HG03097 (cell line): Measurements from ENCODE around the gene DAB1.

Experiments
- ATAC-seq: cut with Tn5 transposase; IDR thresholded peaks from one replicate; pipeline ENCODE4 v1.9.1; 2021; ENCODE audit not compliant: unreplicated experiment, low FRiP score

Gene DAB1

DNA sequence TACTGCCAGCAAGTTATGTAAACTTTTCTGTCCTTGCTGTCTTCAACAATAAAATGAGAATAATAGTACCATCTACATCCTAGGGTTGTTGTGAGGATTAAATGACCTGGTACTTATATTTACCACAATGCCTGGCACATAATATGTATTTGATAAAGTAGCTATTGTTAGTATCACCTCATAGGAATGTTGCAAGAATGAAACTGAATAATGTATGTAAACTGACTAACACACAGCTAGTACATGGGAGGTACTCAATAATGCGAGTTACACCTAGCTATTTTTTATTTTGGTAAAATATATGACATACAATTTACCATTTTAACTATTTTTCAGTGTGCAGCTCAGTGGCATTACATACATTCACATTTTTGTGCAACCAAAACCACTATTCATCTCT lies 289.1 kb downstream of the DAB1 start:
- no peak for ATAC-seq

DNA sequence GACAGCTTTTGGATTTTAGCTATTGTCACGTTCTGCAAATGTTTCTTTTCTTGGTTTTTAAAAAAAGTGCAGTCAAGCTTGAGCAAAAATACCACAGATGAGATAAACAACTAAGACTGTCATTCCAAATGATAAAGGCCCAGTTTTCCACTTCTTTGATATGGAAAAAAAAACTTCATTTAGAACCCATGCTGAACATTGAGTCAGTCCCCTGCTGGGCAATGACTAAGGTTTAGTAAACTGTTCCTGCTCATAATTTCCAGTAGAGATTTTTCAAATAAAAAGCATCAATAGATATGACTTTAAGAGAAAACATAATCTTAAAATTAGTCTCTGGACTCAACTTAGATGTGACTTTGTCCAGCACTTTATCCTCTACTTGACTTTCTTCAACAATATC lies 290.2 kb downstream of the DAB1 start:
- ATAC-seq: no peak

DNA sequence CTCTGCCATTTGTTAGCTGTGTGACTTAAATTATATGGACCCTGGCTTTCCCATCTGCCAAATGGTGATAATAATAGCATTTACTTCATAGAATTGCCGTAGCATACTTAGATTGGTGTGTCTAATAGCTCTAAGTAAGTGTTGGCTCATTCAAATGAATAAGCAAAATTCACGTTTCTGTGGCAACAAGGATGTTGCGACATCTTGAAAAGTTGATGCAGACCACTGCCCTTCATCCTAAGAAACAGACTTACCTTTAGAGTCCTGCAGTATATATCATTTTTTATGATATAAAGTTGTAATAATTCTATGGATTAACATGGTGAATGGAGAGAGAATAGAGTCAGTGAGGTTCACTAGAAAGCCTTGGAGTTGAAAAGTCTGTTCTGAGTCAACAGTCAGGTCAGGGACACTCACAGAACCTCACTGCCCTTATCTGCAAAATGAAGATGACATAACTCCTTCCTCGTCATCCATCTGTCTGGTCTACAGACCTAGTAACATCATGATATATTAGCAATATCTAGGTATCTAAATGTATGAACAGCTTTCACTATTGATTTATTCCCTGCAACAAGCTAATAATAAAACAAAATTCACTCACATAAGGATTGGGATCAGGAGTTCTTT lies 290.8 kb downstream of the DAB1 start:
- ATAC-seq: no peak

DNA sequence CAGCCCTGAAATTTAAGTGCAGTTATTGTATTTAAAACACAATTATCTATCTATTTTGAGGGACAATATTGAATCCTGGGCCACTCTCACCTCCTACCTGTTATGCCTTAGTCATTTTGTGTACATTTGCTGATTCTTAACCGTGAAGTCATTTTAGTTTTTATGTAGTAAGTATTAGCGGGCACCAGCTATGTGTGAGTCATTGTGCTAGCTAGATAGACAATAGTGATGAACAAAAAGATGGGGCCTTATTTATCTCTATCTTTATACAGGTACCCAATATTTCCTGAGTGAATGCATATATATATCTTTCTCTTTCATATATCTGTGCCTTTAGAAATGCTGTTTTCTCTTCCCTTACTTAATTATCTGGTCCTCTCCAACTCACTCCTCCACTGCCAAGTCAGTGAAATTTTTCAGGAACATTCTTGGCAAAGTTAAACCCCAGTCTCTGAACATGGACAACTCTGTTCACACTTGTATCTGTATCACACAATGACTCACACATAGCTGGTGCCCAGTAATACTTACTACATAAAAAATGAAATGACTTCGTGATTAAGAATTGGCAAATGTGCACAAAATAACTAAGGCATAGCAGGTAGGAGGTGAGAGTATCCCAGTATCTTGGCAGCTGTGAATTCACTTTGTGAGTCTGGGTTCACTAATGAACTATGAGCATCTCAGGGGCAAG lies 292.0 kb downstream of the DAB1 start:
- no peak for ATAC-seq

DNA sequence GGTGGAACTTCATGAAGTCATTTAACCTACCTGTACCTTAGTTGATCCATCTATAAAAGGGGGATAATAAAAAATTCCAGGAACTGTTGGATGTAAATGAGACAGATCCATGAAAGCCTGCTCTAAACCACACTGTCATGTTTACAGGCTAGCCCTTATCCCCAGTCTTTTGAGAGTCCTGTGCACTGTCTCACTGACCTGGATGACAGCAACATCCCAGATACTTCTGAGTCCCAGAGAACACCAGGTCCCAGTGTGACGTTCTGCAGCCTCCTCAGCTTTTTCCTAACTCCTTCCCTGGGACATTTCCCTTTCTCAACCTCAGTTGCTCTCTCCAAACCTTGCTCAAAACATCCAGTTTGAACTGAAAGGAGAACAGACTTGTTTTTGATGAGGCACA lies 292.6 kb downstream of the DAB1 start:
- ATAC-seq: no peak

DNA sequence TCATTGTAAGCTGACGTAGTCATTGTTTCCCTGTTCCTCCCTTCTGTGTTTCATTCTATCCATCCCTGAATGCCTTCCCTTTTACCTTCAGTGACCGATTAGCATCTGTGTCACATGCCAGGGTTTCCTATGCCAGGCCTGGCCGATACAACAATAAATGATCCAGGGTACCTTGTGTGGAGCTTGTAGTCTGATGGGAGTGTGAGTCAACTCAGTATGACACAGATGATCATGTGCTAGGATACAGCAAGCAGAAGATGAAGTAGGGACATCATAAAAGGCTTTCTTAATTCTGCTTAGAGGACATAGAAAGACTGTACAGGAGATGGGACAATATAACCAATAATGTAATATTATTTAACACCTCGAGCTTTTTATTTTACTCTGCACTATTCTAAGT lies 294.0 kb downstream of the DAB1 start:
- ATAC-seq: no peak

DNA sequence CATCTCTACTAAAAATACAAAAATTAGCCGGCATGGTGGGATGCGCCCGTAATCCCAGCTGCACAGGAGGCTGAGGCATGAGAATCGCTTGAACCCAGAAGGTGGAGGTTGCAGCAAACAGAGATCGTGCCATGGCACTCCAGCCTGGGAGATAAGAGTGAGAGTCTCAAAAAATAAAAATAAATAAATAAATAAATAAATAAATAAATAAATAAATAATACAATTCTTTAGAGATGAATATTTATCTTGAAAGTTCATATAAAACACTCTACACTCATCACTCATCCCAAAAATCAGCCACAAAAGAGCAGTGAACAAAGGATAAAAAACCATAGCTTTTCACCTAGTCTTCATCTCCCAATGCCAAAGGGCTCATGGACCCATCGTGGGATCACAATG lies 295.9 kb downstream of the DAB1 start:
- ATAC-seq: no peak

DNA sequence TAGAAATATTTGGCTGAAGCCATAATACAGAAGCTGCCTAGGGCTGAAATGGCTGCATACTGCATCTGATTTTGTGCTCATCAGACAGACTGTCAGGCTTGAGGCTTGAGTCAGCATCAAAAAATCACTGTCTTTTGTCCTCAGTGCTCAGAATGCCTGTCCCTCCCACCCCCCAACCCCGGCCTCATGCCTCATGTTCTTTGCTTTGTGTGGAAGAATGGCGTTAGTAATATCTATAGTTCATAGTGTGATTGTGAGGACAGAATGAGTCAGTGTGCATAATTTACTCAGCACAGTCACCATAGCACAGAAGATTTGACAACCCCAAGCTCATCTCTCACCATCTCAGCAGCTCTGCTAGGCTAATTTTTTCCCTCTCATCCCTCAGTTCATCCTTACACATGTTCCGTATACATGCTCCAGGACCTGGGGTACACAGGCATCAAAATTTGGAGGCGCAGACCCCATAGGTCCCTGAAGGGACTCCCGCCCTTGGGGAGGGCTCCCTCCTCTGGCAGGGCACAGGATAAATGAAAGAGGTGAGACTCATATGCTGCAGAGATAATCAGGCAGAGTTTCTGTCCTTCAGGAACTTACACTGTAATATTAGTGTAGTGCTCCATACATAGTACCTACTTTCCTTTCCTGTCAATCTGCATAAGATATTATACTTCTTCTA lies 299.0 kb downstream of the DAB1 start:
- ATAC-seq: no peak

DNA sequence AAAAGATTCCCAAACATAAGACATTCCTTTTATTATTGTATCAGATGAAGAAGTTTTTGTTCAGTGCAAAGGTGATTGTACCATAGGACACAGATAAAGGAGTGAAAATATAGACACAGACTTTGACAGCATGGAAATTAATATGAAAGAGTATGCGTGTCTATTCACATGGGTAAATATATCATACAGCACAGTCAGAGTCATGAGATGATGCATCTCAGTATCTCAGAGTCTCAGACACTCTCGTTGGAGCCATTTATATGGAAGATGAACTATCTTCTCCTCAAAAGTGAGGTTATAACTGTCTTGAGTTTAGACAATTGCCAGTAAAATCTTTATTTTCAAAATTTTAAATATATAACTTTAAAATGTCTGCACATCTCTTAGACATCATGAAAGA lies 299.7 kb downstream of the DAB1 start:
- ATAC-seq: no peak

DNA sequence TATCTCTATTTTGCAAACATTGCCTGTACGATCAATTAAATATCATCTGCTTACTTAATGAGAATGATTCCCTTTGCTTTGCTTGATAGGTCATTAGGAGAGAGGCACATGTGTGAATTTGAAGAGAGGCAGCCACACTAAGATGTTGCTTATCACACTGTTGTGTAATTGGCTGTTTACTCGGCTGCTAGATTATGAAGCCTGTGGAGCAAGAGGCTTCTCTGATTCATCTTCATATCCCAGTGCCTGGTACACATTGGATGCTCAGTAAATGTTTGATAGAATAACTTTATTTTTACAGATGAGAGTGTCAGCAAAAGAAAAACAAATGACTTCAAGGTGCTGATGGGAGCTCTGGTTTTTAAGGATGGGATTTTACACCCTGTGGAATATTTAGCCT lies 301.8 kb downstream of the DAB1 start:
- ATAC-seq: no peak

DNA sequence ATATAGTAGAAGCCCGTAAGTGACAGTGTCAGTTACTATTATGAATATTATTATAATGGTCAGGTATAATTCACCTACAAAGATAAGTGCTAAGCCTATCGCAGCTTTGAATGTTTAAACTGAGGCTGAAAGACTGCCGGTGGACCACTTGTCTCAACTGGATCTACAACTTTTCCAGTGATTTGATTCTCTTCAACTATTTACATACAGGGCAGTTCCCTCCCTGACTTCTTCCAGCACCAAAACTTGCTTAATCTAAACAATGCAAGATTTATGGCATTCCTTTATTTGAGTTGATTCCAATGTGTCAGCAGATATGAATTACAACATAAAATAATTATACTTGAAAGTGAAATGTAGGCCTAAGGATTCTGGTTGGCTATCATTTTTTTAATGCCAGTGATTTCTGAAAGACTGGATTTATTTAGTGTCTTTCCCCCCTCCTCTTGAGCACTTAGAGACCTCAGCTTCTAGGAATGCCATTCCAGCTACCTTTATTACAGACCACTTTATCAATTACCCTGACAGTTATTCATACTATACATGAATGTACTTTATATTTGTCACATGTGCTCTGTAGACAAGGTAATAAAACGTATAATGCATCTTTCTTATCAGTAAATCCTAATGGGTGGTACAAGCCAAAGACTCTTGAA lies 304.8 kb downstream of the DAB1 start:
- ATAC-seq: no peak

DNA sequence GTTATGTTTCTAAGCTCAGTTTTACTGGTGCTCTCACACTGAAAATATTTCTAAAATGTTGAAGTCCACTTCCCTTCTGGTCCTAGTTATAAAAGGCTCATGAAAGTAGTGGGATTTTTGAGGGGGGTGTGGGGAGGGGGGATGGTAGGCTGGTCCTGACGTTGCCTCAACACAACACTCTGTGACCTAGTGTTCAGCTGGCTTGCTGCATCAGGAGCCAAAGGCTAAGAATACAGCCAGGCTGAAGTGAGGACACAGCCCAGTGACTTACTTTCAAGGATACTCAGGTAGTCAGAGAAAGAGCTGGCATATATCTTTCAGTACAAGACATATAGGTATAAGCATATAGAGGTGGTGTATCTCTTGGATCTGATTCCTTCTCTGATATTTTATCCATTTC lies 306.1 kb downstream of the DAB1 start:
- ATAC-seq: no peak

DNA sequence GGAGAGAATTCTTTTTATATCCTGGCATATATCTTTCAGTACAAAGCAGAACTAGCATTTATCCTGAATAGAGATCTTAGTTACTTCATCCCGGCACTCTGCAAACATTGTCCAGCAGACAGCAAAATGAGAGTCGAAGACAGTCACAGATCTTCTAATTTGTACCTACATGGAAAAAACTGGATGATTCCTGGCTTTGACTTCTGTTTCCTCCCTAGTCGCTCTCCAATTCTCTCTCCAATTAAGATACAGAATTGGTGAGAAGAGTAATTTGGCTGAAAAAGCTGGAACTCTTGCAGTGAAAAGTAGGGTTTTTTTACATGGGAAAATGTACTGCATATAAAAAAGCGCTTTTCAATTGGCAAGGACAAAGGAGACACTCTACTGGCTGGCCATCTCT lies 307.0 kb downstream of the DAB1 start:
- no peak for ATAC-seq

DNA sequence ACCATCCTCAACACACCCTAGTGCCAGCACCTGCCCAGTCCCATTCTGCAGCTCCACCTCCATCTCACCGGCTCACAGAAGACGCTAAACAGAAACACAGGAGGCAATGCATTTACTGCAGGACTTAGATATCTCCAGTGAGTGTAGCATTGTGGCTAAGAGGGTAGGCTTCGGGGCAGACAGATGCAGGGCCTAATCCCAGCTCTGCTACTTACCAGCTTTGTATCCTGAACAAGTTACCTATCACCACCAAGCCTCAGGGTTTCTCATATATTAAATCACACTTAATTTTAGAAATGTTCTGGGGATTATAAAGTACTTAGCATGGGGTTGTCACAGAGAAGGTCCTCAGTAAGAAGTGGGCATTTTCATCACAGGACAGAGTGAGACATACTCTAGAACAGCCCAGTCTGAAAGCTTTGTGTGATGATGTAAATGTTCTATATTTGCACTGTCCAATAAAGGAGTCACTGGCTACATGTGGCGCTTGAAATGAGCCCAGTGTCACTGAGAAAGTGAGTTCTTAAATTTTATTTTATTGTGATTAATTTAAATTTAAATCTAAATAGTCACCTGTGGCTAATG lies 308.7 kb downstream of the DAB1 start:
- ATAC-seq: no peak

DNA sequence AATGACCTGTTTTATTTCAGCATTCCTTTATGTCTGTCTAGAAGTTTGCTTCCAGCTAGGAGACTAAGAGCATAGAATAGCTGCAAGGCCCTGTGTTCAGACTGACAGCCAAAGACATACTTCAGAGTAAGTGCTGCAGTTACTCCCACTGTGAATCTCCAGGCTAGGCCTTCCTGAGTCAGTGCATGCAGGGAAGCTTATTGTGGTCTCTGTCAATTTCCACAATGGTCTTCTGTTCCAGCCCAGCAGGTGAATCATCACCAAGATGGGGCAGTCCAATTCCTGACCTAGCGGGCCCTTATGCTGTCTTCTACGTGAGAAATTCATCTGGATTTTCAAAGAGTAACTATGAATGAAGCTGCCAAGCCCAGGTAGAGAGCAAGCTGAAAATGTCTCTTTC lies 311.7 kb downstream of the DAB1 start:
- no peak for ATAC-seq

DNA sequence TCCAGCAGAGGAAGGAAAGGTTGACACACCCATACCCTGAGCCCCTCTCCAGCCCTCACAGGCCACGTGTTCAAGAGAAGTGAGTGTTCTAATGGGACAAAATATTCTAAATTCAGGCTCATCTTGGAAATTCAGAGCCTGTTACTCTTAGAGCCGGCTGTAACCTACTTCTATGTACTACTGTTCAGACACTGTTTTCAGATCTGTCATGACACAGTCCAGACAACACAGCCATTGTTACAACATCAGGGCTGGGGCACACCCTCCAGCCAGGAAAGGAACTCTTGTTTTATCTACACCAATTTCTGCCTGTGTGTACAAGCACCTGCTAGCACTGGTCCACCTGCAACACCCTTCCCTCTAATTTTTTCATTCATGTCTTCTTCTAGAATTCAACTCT lies 312.7 kb downstream of the DAB1 start:
- ATAC-seq: no peak

DNA sequence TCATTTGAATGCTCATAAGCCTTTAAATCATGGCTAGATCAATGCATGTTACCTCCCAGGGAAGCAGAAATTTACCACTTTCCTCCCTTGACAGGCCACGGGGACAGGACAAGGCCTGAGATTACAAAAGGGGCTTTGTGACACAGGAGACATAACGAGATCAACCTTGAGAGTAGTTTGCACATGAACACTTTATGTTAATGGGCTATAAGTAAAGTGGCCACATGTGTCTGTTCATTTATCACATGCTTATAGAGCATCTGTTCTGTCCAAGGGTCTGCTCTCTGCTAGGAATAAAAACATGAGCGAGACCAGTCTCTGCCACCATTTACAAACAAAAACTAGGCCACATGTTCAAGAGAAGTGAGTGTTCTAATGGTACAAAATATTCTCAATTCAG lies 314.0 kb downstream of the DAB1 start:
- no peak for ATAC-seq

DNA sequence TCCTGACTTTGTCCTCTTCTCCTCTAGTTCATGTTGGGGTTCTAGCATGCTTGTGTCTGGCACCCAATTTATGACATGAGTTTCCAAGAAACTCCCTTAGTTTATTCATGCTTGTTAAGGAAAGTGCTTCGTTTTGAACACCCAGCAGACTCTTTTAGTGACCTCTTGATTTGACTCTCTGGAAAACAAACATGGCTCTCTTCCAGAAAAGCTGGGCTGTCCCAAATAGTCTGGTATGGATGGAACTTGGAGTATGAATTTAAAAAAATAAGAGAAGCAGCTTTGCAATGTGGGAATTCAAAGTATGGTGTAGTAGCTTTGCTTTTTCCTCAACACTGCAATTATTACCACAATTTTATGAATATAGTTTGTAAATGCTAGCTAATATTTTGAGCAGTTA lies 314.6 kb downstream of the DAB1 start:
- ATAC-seq: no peak

DNA sequence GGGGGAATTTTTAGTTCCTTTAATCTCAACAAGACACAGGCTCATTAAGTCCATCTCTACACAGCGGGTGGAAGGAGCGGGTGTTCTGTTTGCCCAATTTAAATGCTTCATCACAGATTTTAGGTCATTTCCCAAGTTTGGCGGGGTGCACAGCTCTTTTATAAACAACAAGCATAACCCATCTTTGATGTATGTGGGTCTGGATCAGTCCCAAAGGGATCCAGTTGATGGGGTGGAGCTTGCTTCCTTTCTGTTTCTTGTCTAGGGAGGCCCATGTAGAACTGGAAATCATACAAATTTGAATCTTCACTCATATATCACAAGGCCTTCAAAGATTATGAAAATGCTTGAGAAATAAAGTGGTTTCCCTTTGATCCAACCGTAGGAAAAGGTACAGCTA lies 317.6 kb downstream of the DAB1 start:
- ATAC-seq: no peak

DNA sequence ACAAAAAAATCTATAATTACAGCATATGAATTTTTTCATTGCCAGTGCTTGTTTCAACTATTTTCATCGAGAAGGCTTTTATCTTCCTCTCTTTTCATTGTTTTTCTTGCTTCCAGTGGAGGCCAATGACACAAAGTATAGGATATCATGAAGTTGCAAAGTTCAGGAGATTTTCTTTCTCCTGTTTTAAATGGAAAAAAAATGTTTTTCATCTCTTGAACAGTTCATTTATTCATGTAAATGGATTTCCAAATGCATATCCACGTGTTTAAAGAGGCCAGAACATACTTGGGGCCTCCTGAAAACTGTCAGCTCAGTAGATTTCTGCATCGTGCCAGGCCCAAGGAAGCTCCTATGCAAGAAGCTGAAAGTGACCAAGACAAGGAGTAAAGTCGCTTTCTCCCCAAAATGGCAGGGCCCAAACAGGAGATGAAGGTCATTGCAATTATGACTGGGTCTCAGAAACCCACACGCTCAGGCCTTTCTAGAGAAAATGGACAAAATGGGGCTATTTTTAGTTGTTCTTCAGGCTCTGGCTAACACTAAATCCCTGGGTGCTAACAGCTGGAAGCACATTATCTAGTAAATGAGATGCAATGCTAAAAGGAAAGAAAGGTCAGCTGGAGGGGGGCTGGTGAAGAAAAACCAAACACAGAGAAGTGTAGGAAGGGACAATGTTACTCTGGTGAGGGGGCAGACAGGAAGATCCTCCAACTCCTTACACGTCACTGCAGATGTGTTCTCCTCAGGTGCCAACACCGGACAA lies 321.1 kb downstream of the DAB1 start:
- no peak for ATAC-seq

DNA sequence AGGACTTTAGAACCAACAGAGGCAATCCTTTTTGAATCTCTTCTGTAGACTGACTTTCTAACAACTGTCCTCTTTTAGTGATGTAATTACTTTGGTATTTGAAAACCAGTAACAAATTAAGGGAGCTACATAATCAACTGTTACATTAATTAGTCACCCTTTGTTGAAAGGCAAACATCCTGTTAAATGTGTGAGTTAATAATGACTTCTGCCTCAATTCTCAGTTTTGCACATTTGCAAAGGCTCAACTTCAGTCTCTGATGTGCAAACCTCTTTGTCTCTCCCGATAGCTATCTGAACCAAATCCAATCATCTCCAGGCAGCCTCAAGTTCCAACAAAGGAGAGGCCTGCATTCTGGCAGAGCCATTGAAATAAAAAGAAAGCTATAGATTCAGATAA lies 322.7 kb downstream of the DAB1 start:
- ATAC-seq: no peak
